ENCODE measurements around the gene CCL26. TPM values are rescaled to one million over a fixed set of nuclear protein-coding genes. Genes with fewer than 3 reads are reported as not detected.

Gene CCL26
- total RNA-seq, 1 experiment from 2014 or later, result 7.1 TPM

DNA sequence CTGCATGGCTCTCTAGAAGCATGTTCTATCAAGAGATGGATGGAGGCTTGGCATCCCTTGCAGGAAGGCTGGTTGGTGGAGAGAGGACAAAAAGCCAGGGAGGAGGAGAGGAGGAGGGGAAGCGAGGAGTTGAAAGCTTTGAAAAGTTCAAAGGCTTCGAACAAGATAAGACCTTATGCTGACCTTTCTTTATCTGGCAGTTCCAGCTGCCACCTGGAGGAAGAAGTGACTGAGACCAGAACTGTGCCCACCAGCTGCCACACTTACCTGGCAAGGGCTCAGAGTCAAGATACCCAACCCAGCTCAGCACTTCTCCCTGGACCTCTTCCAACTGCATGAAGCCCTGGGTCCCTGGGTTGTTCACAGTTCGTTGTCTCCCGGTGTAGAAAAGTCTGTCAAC, 26.8 kb upstream of the CCL26 start:
- Histone ChIP-seq H3K4me2 (ENCODE audit: low read length) (no peak overlapping the region), H3K4me1 (ENCODE audit: insufficient read depth, low read length) (no peaks in the 10 kb centered on the region), H3K9me2 (replicated peaks; ENCODE audit: low read length) (no peaks in the 10 kb centered on the region), H2AFZ (ENCODE audit: low read length) (no peak overlapping the region), H3K27me3 (ENCODE audit: low read length) (no peaks in the 10 kb centered on the region), H3K27ac (ENCODE audit: low read length) (no peak overlapping the region), H3K4me3 (ENCODE audit: low read length) (no peak overlapping the region), H3K79me2 (ENCODE audit: low read length) (no peaks in the 10 kb centered on the region), H3F3A (ENCODE audit: low read length, unreplicated experiment) (no peaks in the 10 kb centered on the region), H3K36me3 (ENCODE audit: low read depth, low read length) (no peaks in the 10 kb centered on the region), H3K9ac (ENCODE audit: low read length) (no peak overlapping the region), H3K9me3 (ENCODE audit: low read length) (no peaks in the 10 kb centered on the region), H4K20me1 (ENCODE audit: low read length) (no peaks in the 10 kb centered on the region)
- CTCF ChIA-PET, result no interaction called here
- no peak for DNase-seq
- ATAC-seq, result no peak
- intact Hi-C loops (cut with micrococcal nuclease), result no loop called here
- TF ChIP-seq EZH2 (IDR thresholded peaks at IDR 0.05; ENCODE audit: low read length, unreplicated experiment) (no peak), EZH2phosphoT487 (IDR thresholded peaks at IDR 0.05; ENCODE audit: borderline replicate concordance, low read length) (no peak)
- TF ChIP-seq, protein P1, sequence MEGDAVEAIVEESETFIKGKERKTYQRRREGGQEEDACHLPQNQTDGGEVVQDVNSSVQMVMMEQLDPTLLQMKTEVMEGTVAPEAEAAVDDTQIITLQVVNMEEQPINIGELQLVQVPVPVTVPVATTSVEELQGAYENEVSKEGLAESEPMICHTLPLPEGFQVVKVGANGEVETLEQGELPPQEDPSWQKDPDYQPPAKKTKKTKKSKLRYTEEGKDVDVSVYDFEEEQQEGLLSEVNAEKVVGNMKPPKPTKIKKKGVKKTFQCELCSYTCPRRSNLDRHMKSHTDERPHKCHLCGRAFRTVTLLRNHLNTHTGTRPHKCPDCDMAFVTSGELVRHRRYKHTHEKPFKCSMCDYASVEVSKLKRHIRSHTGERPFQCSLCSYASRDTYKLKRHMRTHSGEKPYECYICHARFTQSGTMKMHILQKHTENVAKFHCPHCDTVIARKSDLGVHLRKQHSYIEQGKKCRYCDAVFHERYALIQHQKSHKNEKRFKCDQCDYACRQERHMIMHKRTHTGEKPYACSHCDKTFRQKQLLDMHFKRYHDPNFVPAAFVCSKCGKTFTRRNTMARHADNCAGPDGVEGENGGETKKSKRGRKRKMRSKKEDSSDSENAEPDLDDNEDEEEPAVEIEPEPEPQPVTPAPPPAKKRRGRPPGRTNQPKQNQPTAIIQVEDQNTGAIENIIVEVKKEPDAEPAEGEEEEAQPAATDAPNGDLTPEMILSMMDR (conservative IDR thresholded peaks at IDR 0.05; ENCODE audit: low read depth, low read length), result no peak
- POLR2A ChIA-PET (ENCODE audit: unreplicated experiment), result no interaction called here
- no TSS peak for BruUV-seq (replicated peaks)

DNA sequence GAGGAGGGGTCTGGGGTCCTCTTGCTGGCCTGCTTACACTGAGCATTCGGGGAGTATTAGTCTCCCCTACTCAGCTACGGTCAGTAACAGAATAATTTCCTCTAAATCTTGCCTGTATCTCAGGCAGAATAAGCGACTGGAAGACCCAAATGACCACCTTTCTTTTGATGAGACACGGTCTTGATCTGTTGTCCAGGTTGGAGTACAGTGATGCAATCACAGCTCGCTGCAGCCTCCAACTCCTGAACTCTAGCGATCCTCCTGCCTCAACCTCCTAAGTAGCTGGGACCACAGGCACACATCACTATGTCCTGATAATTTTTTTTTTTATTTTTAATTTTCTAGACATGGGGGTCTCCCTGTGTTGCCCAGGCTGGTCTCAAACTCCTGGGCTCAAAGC, 24.4 kb upstream of the CCL26 start:
- no peaks in the 10 kb centered on the region for H3K79me2 ChIP-seq (ENCODE audit: low read length)
- H3F3A ChIP-seq (ENCODE audit: low read length, unreplicated experiment), result no peaks in the 10 kb centered on the region
- CTCF ChIA-PET, result no interaction called here
- no peak overlapping the region for H3K4me2 ChIP-seq (ENCODE audit: low read length)
- no peaks in the 10 kb centered on the region for H3K9me2 ChIP-seq (replicated peaks; ENCODE audit: low read length)
- H3K27ac ChIP-seq (ENCODE audit: low read length), result no peak overlapping the region
- H3K9me3 ChIP-seq (ENCODE audit: low read length), result no peaks in the 10 kb centered on the region
- H3K4me3 ChIP-seq (ENCODE audit: low read length), result no peak overlapping the region
- no peak overlapping the region for H3K9ac ChIP-seq (ENCODE audit: low read length)
- H3K4me1 ChIP-seq (ENCODE audit: insufficient read depth, low read length), result peaks cover 5% of the 10 kb centered on the region; the same call in 1 of the 2 replicates
- POLR2A ChIA-PET (ENCODE audit: unreplicated experiment), result no interaction called here
- intact Hi-C loops (cut with micrococcal nuclease), result no loop called here
- no peak overlapping the region for H2AFZ ChIP-seq (ENCODE audit: low read length)
- DNase-seq, result no peak
- no peaks in the 10 kb centered on the region for H3K27me3 ChIP-seq (ENCODE audit: low read length)
- no peaks in the 10 kb centered on the region for H3K36me3 ChIP-seq (ENCODE audit: low read depth, low read length)
- no TSS peak for BruUV-seq (replicated peaks)
- ATAC-seq, result no peak
- TF ChIP-seq EZH2phosphoT487 (IDR thresholded peaks at IDR 0.05; ENCODE audit: borderline replicate concordance, low read length) (no peak), EZH2 (IDR thresholded peaks at IDR 0.05; ENCODE audit: low read length, unreplicated experiment) (no peak)
- TF ChIP-seq, protein P1 (conservative IDR thresholded peaks at IDR 0.05; ENCODE audit: low read depth, low read length), result no peak
- no peaks in the 10 kb centered on the region for H4K20me1 ChIP-seq (ENCODE audit: low read length)

DNA sequence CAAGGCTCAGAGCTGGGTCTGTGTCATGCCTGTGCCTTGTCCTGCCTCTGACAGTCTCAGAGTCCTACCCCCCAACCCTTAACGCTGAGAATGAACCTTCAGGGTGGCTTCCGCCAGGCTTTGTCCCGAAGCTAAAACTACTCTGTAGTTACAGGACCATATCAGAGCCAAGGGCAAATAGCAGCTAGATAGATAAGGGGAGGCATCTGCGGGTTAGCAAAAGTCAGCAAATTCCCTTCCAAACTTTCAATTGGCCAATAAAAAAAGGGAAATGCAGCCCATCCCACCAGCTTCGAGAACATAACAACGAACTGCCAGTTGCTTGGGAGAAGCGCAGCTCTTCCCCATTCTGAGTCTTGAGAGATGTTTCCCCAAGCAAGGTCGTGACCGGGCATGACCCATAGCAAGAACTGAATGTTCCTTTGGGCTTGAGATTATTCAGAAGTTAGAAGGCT, 23.8 kb upstream of the CCL26 start:
- intact Hi-C loops (cut with micrococcal nuclease), result no loop called here
- Histone ChIP-seq H3F3A (ENCODE audit: low read length, unreplicated experiment) (no peaks in the 10 kb centered on the region), H3K79me2 (ENCODE audit: low read length) (no peaks in the 10 kb centered on the region), H3K27me3 (ENCODE audit: low read length) (no peaks in the 10 kb centered on the region), H3K9me2 (replicated peaks; ENCODE audit: low read length) (no peaks in the 10 kb centered on the region), H4K20me1 (ENCODE audit: low read length) (no peaks in the 10 kb centered on the region), H2AFZ (ENCODE audit: low read length) (no peak overlapping the region), H3K9me3 (ENCODE audit: low read length) (no peaks in the 10 kb centered on the region), H3K36me3 (ENCODE audit: low read depth, low read length) (no peaks in the 10 kb centered on the region), H3K4me3 (ENCODE audit: low read length) (no peak overlapping the region), H3K9ac (ENCODE audit: low read length) (no peak overlapping the region), H3K27ac (ENCODE audit: low read length) (no peak overlapping the region), H3K4me2 (ENCODE audit: low read length) (no peak overlapping the region), H3K4me1 (ENCODE audit: insufficient read depth, low read length) (peaks cover 8% of the 10 kb centered on the region; the same call in 1 of the 2 replicates)
- ATAC-seq, result no peak
- TF ChIP-seq EZH2 (IDR thresholded peaks at IDR 0.05; ENCODE audit: low read length, unreplicated experiment) (no peak), EZH2phosphoT487 (IDR thresholded peaks at IDR 0.05; ENCODE audit: borderline replicate concordance, low read length) (no peak)
- TF ChIP-seq, protein P1 (conservative IDR thresholded peaks at IDR 0.05; ENCODE audit: low read depth, low read length), result no peak
- CTCF ChIA-PET, result no interaction called here
- POLR2A ChIA-PET (ENCODE audit: unreplicated experiment), result no interaction called here
- no TSS peak for BruUV-seq (replicated peaks)
- DNase-seq, result no peak
